Stimulated activated naive B cell treated with anti-CD40 and anti-IgM and Interleukin-4, amounts not matched to agents 10 μg/mL and 1 μg/mL and 100 μg/mL, for 72 hours (primary cell): Measurements from ENCODE around the gene ZIC1.
A peak's percentile ranks its signal among the peaks of the same experiment; 100 is the strongest.

ENCODE experiments used
- ATAC-seq, 2 donors: fragments of 150-1000 bp; cut with Tn5 transposase; replicated peaks; 2 replicates each; pipeline ENCODE4 v1.10.0; 2021; ENCODE audit warnings: moderate library complexity in 1 of 2
- DNase-seq: peaks from one replicate; pipeline ENCODE4 v3.0.0; 2021
- H3K27ac Mint-ChIP-seq: one replicate; pipeline ENCODE4 v1.8.0; 2022; ENCODE audit warnings: mild to moderate bottlenecking, mixed read lengths
- H3K27me3 Mint-ChIP-seq, 2 donors: one replicate each; pipeline ENCODE4 v1.8.0; 2022; ENCODE audit warnings: mixed read lengths in 2 of 2
- H3K36me3 Mint-ChIP-seq, 2 donors: one replicate each; pipeline ENCODE4 v1.8.0; 2022; ENCODE audit warnings: mixed read lengths in 2 of 2, mild to moderate bottlenecking in 1 of 2
- H3K4me1 Mint-ChIP-seq, 2 donors: one replicate each; pipeline ENCODE4 v1.8.0; 2022; ENCODE audit warnings: mixed read lengths in 2 of 2, mild to moderate bottlenecking in 1 of 2
- H3K4me3 Mint-ChIP-seq, 2 donors: one replicate each; pipeline ENCODE4 v1.8.0; 2022; ENCODE audit warnings: mild to moderate bottlenecking in 2 of 2, mixed read lengths in 2 of 2, moderate library complexity in 1 of 2
- H3K9me3 Mint-ChIP-seq, 2 donors: one replicate each; pipeline ENCODE4 v1.8.0; 2022; ENCODE audit warnings: mixed read lengths in 2 of 2, mild to moderate bottlenecking in 1 of 2

Gene ZIC1

DNA sequence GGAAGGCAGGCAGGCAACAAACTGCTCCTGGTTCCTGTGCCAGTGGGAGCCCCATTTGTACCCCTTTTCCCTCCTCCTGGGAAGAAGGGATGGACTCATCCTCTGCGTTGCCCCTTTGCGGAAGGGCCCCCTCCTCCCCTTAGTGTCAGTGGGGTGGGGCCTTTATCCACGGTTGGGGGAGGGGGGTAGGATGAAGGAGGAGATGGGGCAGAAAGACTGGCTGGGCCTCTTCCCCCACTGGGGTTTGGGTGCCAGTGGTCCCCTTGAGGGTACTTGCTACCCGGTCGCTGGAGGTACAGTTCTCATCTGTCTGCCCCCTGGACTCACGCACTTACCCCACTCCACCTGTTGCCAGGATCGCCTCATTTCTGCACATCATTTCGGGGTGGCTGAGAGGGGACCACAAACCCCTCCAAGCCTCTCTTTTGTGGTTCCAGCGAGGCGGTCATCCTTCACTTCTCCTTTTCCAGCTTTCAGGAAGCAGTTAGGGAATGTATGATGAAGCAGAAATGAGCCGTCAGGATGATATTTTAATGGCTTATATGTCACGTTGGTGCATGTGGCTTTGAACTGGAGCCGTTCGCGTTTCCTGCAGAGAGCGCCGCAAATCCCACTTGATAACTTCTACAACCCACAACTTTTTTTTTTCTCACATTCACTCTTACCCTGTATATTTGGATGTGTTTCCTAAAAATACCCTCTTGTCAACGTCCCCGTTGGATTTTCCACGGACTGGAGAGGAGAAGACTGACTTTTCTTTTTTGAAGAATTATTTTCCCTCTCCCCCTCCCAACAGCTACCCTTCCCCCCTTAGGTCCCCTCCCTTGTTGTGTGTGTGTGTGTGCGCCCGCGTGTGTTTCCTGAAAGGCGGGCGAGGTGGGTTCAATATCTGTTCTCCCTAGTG lies 2.9 kb upstream of the ZIC1 start, which contains the start of gene ZIC4:
Gene ZIC4, minus strand, starts transcription at position 516 of the 904 bp plus-strand sequence. CDS start 3,746 bp downstream, outside the sequence.
- Mint-ChIP-seq H3K9me3 (peaks cover 6 to 8% of the 10 kb centered on the region in 2 donors), H3K36me3 (peaks cover 10 to 22% of the 10 kb centered on the region in 2 donors), H3K27me3 (peaks cover 71 to 90% of the 10 kb centered on the region in 2 donors), H3K27ac (no peak within 1 kb of the TSS), H3K4me3 (no peak within 1 kb of the TSS), H3K4me1 (peaks cover 7 to 25% of the 10 kb centered on the region in 2 donors)
- ATAC-seq (no peak), DNase-seq (no peak)

DNA sequence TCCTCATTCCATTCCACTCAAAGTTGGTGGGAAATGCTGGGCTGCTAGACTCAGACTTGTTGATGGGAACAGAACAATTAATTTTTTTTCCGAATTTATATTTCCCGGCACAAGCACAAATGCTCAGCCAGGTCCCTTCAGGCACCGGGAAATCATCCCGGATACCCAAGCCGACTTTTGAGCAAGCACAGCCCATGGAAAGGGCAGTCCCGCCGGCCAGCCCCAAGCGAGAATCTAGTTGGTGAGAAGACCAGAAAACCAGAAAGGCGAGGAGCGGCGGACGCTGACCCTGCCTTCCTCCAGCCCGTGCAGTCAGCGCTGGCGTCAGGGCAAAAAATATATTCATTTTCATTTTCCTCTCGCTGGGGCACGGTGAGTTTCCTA lies 2.1 kb upstream of the ZIC1 start:
- H3K36me3 Mint-ChIP-seq: peaks cover 12 to 28% of the 10 kb centered on the region in 2 donors
- no peak overlapping the region for H3K4me3 Mint-ChIP-seq
- peaks cover 12 to 31% of the 10 kb centered on the region in 2 donors for H3K4me1 Mint-ChIP-seq
- H3K9me3 Mint-ChIP-seq: peaks cover 7 to 8% of the 10 kb centered on the region in 2 donors
- H3K27me3 Mint-ChIP-seq: peaks cover 77 to 91% of the 10 kb centered on the region in 2 donors
- DNase-seq: no peak
- no peak overlapping the region for H3K27ac Mint-ChIP-seq
- ATAC-seq: no peak

DNA sequence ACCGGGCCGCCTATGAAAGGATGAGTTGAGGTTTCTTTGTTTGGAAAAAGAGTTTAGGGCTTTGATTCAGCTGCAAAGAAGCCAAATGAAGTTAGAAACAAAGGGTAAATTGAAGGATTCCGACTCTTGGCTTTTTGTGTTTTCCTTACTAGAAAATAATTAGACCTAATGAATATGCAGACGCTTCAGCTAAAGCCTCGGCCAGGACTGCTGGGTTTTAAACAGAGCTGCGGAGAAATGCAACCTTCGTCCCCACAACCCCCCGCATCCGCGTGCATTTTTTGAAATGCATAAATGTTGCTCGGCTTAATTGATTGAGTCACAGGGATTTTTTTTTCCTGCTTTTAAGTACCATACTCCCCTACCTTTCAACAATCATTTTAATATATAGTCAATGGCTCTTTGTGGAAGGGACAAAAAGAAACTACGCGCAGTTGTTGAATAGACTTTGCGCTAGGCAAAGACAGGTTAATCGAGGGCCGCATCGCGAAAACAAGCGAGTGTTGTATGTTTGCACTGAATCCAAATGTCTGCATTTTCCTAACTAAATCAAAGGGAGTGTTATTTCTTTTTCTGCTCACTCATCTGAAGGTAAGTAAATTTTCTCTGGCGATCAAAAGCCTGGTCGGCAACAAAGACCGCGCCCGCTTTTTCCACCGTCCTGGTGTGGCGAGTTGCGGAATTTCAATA lies 1.5 kb upstream of the ZIC1 start:
- peaks cover 3 to 10% of the 10 kb centered on the region in 2 donors for H3K9me3 Mint-ChIP-seq
- H3K27ac Mint-ChIP-seq: peak overlapping the region; percentile 60
- ATAC-seq: no peak
- H3K4me3 Mint-ChIP-seq: no peak overlapping the region
- H3K36me3 Mint-ChIP-seq: peaks cover 12 to 28% of the 10 kb centered on the region in 2 donors
- no peak for DNase-seq
- H3K27me3 Mint-ChIP-seq: peaks cover 77 to 90% of the 10 kb centered on the region in 2 donors
- H3K4me1 Mint-ChIP-seq: peaks cover 16 to 34% of the 10 kb centered on the region in 2 donors

DNA sequence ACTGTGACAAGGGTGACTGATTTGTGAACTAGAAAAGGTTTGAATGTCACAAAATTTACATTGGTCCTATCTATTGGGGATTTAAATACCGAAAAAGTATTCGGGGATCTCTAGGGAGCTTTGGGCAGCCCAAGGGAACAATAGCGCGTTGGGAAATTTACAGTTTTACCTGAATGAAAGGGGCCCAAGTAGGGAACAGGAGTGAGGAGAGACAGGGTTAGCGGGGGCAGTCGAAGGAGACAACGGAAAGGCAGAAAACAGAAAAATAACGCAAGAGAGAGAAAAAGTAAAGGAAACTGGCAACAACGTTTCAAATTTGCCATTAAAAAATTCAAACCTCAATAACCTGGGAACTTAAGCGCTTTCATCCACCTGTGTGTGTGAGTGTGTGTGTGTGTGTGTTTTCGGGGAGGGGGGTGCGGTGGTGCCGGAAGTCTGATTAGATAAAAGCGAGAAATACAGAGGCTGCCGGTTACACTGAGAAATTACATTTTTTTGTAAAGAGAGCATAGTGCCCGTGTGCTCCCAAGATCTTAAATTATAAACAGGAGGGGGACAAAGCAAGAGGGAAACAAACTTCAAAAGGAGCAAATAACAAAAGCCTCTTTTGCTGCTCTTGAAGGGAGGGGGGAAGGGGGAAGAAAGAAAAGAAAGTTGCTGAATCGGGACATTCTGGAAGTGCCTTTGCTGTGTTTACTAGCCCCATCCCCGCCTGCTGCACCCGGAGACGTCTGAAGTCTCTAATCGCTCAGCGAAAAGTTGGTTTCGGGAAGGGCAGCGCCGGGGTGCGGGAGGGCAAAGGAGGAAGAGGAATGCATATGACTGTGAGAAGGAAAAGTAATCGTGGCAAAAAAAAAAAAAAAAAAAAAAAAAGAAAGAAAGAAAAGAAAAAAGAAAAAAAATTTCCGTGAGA lies 721 bp upstream of the ZIC1 start:
- ATAC-seq (no peak), DNase-seq (no peak)
- Mint-ChIP-seq H3K27me3 (peaks cover 81 to 92% of the 10 kb centered on the region in 2 donors), H3K9me3 (peaks cover 3 to 10% of the 10 kb centered on the region in 2 donors), H3K4me1 (peaks cover 19 to 42% of the 10 kb centered on the region in 2 donors), H3K27ac (peak overlapping the region; percentile 94), H3K4me3 (peak overlapping the region; percentile 53 to 57), H3K36me3 (peaks cover 12 to 28% of the 10 kb centered on the region in 2 donors)

DNA sequence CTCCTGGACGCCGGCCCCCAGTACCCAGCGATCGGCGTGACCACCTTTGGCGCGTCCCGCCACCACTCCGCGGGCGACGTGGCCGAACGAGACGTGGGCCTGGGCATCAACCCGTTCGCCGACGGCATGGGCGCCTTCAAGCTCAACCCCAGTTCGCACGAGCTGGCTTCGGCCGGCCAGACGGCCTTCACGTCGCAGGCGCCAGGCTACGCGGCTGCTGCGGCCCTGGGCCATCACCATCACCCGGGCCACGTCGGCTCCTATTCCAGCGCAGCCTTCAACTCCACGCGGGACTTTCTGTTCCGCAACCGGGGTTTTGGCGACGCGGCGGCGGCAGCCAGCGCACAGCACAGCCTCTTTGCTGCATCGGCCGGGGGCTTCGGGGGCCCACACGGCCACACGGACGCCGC lies 956 bp downstream of the ZIC1 start:
- Mint-ChIP-seq H3K9me3 (peaks cover 3 to 10% of the 10 kb centered on the region in 2 donors), H3K36me3 (peaks cover 10 to 28% of the 10 kb centered on the region in 2 donors), H3K27ac (no peak overlapping the region), H3K27me3 (peaks cover 73 to 89% of the 10 kb centered on the region in 2 donors), H3K4me1 (peaks cover 20 to 45% of the 10 kb centered on the region in 2 donors), H3K4me3 (peak overlapping the region in 1 of 2 donors; percentile 28)
- DNase-seq (no peak), ATAC-seq (no peak)

DNA sequence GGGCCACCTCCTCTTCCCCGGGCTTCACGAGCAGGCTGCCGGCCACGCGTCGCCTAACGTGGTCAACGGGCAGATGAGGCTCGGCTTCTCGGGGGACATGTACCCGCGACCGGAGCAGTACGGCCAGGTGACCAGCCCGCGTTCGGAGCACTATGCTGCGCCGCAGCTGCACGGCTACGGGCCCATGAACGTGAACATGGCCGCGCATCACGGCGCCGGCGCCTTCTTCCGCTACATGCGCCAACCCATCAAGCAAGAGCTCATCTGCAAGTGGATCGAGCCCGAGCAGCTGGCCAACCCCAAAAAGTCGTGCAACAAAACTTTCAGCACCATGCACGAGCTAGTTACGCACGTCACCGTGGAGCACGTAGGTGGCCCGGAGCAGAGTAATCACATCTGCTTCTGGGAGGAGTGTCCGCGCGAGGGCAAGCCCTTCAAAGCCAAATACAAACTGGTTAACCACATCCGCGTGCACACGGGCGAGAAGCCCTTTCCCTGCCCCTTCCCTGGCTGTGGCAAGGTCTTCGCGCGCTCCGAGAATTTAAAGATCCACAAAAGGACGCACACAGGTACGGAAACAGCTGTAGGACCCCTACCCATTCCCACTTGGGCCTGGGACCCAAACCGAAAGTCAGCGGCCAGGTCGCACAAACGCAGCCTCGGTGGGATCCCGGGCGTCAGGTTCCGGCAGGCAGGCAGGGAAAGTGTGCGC lies 1.5 kb downstream of the ZIC1 start:
- Mint-ChIP-seq H3K9me3 (peaks cover 3 to 10% of the 10 kb centered on the region in 2 donors), H3K27me3 (peaks cover 72 to 89% of the 10 kb centered on the region in 2 donors), H3K27ac (peak overlapping the region; percentile 71), H3K4me1 (peaks cover 20 to 45% of the 10 kb centered on the region in 2 donors), H3K36me3 (peaks cover 10 to 28% of the 10 kb centered on the region in 2 donors), H3K4me3 (peak overlapping the region; percentile 69 to 71)
- no peak for ATAC-seq
- DNase-seq: no peak

DNA sequence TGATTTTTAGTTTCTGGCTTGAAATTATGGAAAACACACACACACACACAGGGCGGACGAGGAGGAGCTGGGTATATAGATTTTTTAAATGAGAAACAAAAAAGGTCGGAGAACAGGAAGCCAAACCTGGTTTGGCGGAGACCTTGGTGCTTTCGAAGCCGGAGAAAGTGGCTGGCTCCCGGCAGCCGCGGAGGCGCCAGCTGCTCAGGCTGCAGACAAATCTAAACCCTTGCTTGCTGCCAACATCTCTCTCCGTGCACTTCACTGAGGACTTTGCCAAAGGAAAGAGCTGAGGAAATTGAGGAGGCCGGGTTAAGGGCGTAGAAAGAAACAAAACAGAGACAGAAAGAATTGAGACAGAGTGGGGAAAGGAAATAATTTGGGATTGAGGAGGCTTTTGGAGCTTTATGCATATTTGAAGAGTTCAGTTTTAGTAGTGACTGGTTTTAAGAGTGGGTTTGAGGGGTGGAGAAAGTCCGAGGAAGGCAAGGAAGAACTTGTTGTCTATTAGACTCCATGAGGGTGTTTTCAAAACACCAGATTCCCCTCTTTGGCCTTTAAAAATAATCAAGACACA lies 2.2 kb downstream of the ZIC1 start:
- no peak for DNase-seq
- peak overlapping the region; percentile 71 for H3K27ac Mint-ChIP-seq
- ATAC-seq: no peak

DNA sequence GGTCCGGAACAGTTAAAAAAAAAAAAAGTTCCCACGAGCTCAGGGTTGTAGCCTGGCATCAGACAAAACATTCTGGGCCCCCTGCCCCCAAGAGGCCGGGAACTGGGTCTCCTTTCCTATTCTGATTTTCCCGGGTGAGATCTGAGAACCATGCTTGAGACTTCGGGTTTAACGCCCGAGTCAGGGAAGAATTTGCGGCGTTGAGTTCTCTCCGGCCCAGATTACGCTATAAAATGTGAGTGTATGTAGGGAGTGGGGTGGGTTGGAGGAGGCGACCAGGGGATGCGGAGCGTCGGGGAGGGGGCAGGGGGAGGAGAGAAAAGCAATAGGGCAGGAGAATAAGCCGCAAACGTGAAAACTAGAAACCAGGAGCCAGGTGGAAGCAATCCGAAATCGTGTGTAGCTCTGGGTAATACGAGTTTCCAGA lies 2.7 kb downstream of the ZIC1 start:
- ATAC-seq: no peak
- peaks cover 61 to 81% of the 10 kb centered on the region in 2 donors for H3K27me3 Mint-ChIP-seq
- H3K4me3 Mint-ChIP-seq: peak overlapping the region; percentile 1 to 71
- H3K9me3 Mint-ChIP-seq: peaks cover 0 to 10% of the 10 kb centered on the region in 2 donors
- H3K27ac Mint-ChIP-seq: peak overlapping the region; percentile 71
- peaks cover 17 to 45% of the 10 kb centered on the region in 2 donors for H3K4me1 Mint-ChIP-seq
- DNase-seq: no peak
- H3K36me3 Mint-ChIP-seq: peaks cover 10 to 25% of the 10 kb centered on the region in 2 donors

More for the DNA sequence above, 2.2 kb downstream of the ZIC1 start:
- Mint-ChIP-seq H3K27me3 (peaks cover 66 to 83% of the 10 kb centered on the region in 2 donors), H3K4me1 (peaks cover 20 to 45% of the 10 kb centered on the region in 2 donors), H3K36me3 (peaks cover 10 to 28% of the 10 kb centered on the region in 2 donors), H3K4me3 (peak overlapping the region; percentile 69 to 71), H3K9me3 (peaks cover 3 to 10% of the 10 kb centered on the region in 2 donors)

DNA sequence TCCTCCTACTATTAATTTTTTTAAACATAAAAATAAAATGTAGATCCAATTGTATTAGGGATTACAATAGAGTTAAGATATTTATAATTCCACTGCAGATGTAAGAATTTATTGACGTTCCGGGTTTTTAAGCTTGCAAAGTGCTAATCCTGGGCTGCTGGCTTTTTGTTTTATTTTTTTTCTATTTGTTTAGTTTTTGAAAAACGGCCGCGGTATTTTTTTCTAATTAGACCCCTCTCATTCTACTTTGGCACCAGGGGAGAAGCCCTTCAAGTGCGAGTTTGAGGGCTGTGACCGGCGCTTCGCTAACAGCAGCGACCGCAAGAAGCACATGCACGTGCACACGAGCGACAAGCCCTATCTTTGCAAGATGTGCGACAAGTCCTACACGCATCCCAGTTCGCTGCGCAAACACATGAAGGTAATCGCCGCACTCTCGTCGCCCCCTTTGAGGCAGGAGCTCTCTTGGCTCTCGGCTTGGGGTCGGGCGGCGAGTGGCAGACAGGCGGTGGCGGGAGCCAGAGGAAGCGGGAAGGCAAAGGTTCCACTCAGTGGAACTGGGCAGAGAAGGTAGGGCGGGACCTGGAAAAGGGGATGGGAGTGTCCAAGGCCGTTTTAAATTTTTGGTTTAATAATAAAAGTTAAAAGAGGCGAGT lies 3.2 kb downstream of the ZIC1 start:
- peaks cover 10 to 24% of the 10 kb centered on the region in 2 donors for H3K36me3 Mint-ChIP-seq
- ATAC-seq (no peak), DNase-seq (no peak)
- H3K4me1 Mint-ChIP-seq: peaks cover 17 to 45% of the 10 kb centered on the region in 2 donors
- peaks cover 0 to 10% of the 10 kb centered on the region in 2 donors for H3K9me3 Mint-ChIP-seq
- H3K27ac Mint-ChIP-seq: peak overlapping the region; percentile 89
- H3K27me3 Mint-ChIP-seq: peaks cover 59 to 82% of the 10 kb centered on the region in 2 donors
- H3K4me3 Mint-ChIP-seq: peak overlapping the region; percentile 33 to 73

DNA sequence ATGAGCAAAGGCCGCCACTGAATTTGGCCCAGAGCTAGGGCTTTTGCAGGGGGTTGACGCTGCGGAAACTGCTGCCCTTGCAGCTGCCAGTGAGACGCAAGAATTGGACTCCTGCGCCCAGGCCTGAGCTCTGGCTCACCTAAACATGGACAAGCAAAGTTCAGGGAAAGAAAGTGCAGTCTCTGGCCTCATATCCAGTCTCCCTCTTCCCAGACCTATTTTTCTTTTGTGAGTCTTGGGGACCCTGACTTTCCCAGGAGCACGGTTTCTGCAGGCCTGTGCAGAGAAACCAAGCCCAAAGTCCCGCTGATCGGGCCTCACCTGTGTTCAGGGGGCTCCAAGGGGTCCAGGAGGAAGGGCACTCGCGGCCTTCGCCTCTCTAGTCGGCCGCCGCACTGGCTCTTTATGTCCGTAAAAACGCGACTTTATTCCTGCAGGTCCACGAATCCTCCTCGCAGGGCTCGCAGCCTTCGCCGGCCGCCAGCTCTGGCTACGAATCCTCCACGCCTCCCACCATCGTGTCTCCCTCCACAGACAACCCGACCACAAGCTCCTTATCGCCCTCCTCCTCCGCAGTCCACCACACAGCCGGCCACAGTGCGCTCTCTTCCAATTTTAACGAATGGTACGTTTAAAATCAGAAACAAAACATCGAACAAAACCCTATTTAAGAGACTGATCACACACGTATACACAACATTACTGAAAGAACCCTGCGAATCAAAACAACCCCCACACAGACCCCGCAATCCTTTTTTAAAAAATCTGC lies 3.9 kb downstream of the ZIC1 start:
- Mint-ChIP-seq H3K36me3 (peaks cover 9 to 23% of the 10 kb centered on the region in 2 donors), H3K27ac (peak overlapping the region; percentile 82), H3K9me3 (peaks cover 0 to 9% of the 10 kb centered on the region in 2 donors), H3K4me3 (peak overlapping the region; percentile 58), H3K27me3 (peaks cover 59 to 83% of the 10 kb centered on the region in 2 donors), H3K4me1 (peaks cover 17 to 44% of the 10 kb centered on the region in 2 donors)
- ATAC-seq: no peak
- no peak for DNase-seq

DNA sequence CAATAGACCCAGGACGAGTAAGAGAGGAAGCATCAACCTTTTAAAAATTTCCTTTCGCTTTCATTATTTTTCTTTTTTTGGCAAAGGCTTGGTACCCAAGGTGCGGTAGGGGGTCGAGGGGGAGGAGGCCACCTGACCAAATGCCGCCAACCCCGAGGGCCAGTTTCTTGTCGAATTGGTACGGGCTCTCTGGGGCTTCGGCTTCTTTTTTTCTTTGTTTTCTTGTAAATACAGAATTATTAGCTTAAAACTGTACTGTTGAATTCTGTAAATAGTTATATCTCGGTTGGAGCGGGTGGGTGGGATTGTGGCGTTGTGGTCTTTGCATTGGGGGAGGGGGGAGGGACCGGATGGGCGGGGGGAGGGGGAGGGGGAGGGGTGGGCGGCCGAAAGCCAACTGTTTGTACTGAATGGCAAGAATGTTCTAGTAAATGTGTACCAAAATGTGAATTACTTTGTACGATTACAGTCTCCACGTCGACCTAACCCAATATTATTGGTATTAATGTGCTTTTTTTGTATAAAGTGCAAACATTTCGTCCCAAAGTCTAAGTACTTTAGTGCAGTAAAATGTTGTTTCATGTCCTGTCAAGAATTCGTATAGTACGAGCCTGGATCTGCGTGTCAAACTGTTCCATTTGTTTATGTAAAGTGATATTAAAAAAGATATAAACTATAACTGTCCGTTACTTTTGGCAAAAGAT lies 4.7 kb downstream of the ZIC1 start:
- peak overlapping the region; percentile 82 for H3K27ac Mint-ChIP-seq
- peaks cover 14 to 36% of the 10 kb centered on the region in 2 donors for H3K4me1 Mint-ChIP-seq
- H3K36me3 Mint-ChIP-seq: peaks cover 5 to 17% of the 10 kb centered on the region in 2 donors
- DNase-seq (no peak), ATAC-seq (no peak)
- peak overlapping the region; percentile 58 for H3K4me3 Mint-ChIP-seq
- H3K9me3 Mint-ChIP-seq: peaks cover 0 to 4% of the 10 kb centered on the region in 2 donors
- H3K27me3 Mint-ChIP-seq: peaks cover 57 to 83% of the 10 kb centered on the region in 2 donors
